ENCODE data around the gene FBF1.

DNA sequence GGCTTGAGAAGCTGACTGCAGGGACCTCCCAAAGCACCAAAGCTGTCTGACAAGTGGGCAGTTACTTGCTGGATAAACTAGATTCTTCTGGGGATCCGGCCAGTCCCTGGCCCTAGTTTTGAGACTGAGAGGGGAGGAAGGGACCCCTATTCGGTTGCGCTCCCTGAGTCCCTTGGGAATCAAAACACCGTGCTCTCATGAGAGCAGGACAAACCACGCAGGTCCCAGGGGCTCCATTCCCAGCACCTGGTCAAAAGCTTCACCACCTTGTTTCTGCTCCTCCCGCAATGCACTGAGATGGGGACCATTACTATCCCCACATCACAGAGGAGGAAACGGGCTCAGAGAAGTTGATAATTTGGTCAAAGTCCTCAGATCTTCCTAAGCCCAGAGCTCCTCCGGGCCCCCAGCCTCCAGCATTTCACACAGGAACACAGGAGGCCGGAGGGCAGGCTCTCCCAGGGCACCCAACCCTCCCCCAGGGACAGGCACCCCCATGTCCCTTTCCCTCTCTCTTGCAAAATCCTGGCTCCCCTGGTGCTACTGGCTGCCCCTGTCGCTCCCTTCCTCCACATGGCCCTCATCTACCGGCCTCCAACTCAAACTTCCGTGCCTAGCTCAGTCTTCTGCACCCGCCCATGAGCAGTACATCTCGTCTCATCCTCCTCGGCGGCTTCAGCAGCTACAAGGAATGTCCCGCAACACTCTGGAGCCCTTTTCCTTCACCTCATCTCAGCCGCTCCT, 47.4 kb downstream of the FBF1 start:
- TF ChIP-seq CTCF (IDR thresholded peaks at IDR 0.05; ENCODE audit: insufficient read depth, low read depth, low read length), result no peak
- no peak for TF ChIP-seq EZH2 (IDR thresholded peaks at IDR 0.05; ENCODE audit: insufficient read depth, low read length)

Measured in astrocyte (in vitro differentiated cells and primary cell).